ENCODE data around the gene LSAMP. TPM values are rescaled to one million over a fixed set of nuclear protein-coding genes. Genes with fewer than 3 reads are reported as not detected.

LSAMP gene
- total RNA-seq, 1 donor from 2014 or later, result 10.2 TPM

DNA sequence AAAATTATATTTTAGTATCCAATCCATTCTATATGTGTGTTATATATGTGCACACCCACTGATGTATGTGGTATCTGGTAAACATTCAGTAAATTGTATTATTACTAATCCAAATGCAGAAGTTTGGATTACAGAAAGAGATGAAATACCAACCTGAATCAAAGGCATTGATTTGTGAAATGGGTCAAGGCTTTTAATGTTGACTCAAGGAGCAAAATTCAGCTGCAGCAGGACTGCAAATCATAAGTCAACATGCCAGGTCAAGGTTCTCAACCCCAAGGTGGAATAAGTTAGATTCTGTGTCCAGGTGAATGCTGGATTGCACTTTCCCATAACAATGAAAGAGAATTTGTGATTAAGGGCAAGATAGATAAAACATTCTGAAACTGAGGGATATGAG lies 631.3 kb downstream of the LSAMP start:
- Histone ChIP-seq H3K36me3 (ENCODE audit: control insufficient read depth, insufficient read depth, low read length) (no peaks in the 10 kb centered on the region), H3K4me3 (ENCODE audit: low read depth, low read length) (no peak overlapping the region), H3K27me3 (ENCODE audit: control insufficient read depth, insufficient read depth, low read length) (no peaks in the 10 kb centered on the region)
- TF ChIP-seq, protein P1, sequence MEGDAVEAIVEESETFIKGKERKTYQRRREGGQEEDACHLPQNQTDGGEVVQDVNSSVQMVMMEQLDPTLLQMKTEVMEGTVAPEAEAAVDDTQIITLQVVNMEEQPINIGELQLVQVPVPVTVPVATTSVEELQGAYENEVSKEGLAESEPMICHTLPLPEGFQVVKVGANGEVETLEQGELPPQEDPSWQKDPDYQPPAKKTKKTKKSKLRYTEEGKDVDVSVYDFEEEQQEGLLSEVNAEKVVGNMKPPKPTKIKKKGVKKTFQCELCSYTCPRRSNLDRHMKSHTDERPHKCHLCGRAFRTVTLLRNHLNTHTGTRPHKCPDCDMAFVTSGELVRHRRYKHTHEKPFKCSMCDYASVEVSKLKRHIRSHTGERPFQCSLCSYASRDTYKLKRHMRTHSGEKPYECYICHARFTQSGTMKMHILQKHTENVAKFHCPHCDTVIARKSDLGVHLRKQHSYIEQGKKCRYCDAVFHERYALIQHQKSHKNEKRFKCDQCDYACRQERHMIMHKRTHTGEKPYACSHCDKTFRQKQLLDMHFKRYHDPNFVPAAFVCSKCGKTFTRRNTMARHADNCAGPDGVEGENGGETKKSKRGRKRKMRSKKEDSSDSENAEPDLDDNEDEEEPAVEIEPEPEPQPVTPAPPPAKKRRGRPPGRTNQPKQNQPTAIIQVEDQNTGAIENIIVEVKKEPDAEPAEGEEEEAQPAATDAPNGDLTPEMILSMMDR (IDR thresholded peaks at IDR 0.05; ENCODE audit: insufficient read depth, low read length, poor library complexity, severe bottlenecking), result no peak
- DNase-seq (ENCODE audit: low read depth), result no peak

DNA sequence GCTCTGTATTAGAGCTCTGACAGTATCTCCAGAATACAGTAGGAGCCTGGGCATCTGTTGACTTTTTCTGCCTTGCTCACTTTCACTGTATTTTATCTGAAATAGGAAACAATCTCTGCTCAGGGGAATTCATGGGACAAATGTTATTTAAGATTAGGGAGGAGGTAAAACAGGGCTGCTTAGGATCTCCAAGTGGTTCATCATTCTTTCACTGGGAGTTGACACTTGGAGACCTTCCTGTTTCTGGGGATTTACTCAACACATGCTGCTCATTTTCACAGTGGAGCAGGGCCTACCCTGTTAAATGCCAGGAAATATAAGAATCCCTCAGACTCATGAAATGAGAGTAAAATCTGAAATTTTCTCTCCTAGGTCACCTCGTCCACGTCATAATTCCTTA lies 636.5 kb downstream of the LSAMP start:
- Histone ChIP-seq H3K36me3 (ENCODE audit: control insufficient read depth, insufficient read depth, low read length) (no peaks in the 10 kb centered on the region), H3K4me3 (ENCODE audit: low read depth, low read length) (no peak overlapping the region), H3K27me3 (ENCODE audit: control insufficient read depth, insufficient read depth, low read length) (no peaks in the 10 kb centered on the region)
- DNase-seq (ENCODE audit: low read depth), result no peak
- TF ChIP-seq, protein P1 (IDR thresholded peaks at IDR 0.05; ENCODE audit: insufficient read depth, low read length, poor library complexity, severe bottlenecking), result no peak

DNA sequence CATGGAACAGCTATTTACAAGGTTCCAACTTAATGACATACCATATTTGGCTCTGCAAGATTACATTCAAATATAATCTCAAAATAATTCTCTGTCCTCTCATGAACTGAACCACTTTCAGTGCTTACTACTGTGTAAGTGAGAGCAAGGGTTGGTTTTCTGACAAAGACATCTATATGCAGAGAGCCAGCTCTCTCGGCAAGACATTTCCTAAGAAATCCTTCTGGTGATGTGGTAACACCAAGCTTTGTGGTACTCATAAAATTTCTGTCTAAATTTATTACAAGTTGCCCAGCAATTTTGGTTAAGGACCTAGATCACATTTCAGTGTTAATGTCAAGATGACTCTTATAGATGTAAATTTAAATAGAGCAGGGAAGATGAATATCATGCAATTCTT lies 637.0 kb downstream of the LSAMP start:
- no peak for DNase-seq (ENCODE audit: low read depth)
- Histone ChIP-seq H3K27me3 (ENCODE audit: control insufficient read depth, insufficient read depth, low read length) (no peaks in the 10 kb centered on the region), H3K4me3 (ENCODE audit: low read depth, low read length) (no peak overlapping the region), H3K36me3 (ENCODE audit: control insufficient read depth, insufficient read depth, low read length) (no peaks in the 10 kb centered on the region)
- TF ChIP-seq, protein P1 (IDR thresholded peaks at IDR 0.05; ENCODE audit: insufficient read depth, low read length, poor library complexity, severe bottlenecking), result no peak

DNA sequence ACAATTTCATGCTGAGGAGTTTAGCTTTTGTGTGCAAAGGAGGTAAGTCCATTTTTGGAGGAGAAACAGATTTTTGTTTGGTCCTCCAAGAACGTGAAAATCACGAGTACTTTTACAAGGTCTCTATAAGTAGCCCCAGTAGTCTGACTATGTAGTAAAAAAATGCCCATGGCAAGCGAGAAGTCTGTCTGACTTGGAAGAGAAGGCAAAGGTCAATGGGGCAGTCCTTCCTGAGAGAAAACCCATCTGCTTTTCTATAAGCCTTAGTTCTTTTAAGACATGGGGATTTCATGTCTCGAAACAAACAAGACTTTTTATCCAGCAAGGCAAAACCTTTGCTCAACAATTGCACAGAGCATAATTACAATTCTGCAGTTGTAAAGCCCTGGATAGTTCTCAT lies 638.8 kb downstream of the LSAMP start:
- Histone ChIP-seq H3K27me3 (ENCODE audit: control insufficient read depth, insufficient read depth, low read length) (no peaks in the 10 kb centered on the region), H3K4me3 (ENCODE audit: low read depth, low read length) (no peak overlapping the region), H3K36me3 (ENCODE audit: control insufficient read depth, insufficient read depth, low read length) (no peaks in the 10 kb centered on the region)
- DNase-seq (ENCODE audit: low read depth), result no peak
- TF ChIP-seq, protein P1 (IDR thresholded peaks at IDR 0.05; ENCODE audit: insufficient read depth, low read length, poor library complexity, severe bottlenecking), result no peak

DNA sequence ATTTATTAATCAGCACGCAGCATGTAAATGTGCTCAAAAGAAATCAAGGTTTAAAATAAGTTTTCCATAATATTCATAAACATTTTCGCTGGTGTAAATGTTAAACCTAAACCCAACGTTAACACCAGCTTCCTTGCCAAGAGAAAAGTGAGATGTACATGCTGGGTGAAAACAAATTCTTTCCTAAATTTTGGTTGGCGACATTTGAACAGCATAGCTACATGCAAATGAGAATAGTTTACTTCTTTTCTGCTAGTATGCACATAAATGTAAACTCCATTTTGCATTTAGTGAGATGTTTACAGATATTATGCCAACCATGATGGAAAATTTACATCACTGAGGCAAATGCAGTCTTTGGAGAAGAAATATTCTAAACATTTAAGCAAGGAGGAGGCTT lies 639.8 kb downstream of the LSAMP start:
- Histone ChIP-seq H3K27me3 (ENCODE audit: control insufficient read depth, insufficient read depth, low read length) (no peaks in the 10 kb centered on the region), H3K36me3 (ENCODE audit: control insufficient read depth, insufficient read depth, low read length) (no peaks in the 10 kb centered on the region), H3K4me3 (ENCODE audit: low read depth, low read length) (no peak overlapping the region)
- DNase-seq (ENCODE audit: low read depth), result no peak
- TF ChIP-seq, protein P1 (IDR thresholded peaks at IDR 0.05; ENCODE audit: insufficient read depth, low read length, poor library complexity, severe bottlenecking), result no peak

DNA sequence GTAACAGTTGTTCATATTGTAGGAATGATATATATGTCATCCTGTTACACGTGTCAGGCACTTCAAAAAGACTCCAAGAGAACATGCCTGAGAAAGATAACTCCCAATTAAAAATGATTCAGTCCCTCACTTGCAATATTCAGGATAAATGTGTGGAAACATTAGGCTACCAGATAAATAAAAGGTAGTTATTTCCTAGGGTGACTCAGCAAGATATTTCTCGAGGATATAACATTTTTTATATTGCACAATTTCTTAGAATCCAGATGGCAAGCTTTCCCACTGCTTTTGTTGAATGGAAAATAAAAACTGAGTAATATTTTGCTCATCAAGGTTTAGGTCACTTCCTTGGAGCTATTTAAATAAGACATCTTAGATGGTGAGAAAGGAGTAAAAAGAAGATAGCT lies 640.6 kb downstream of the LSAMP start:
- Histone ChIP-seq H3K36me3 (ENCODE audit: control insufficient read depth, insufficient read depth, low read length) (no peaks in the 10 kb centered on the region), H3K4me3 (ENCODE audit: low read depth, low read length) (no peak overlapping the region), H3K27me3 (ENCODE audit: control insufficient read depth, insufficient read depth, low read length) (no peaks in the 10 kb centered on the region)
- TF ChIP-seq, protein P1 (IDR thresholded peaks at IDR 0.05; ENCODE audit: insufficient read depth, low read length, poor library complexity, severe bottlenecking), result no peak
- no peak for DNase-seq (ENCODE audit: low read depth)

All from kidney epithelial cell (primary cell).